H9 (cell line): ENCODE measurements around the gene SLC25A22. TPM values are rescaled to one million over a fixed set of nuclear protein-coding genes. Genes with fewer than 3 reads are reported as not detected.

Experiments
- DNase-seq: peaks from one replicate; pipeline ENCODE4 v3.0.0-alpha.2; 2017
- H2AFZ ChIP-seq: one replicate; pipeline ENCODE4 v1.6.1; 2013; ENCODE audit warnings: mild to moderate bottlenecking, low read length, control low read depth, moderate library complexity
- H2AK5ac ChIP-seq: 2 replicates; pipeline ENCODE4 v1.6.1; 2013; ENCODE audit warnings: low read length, control low read depth, mixed read lengths; ENCODE audit not compliant: insufficient read length
- H2BK120ac ChIP-seq: one replicate; pipeline ENCODE4 v1.6.1; 2013; ENCODE audit warnings: low read depth, mild to moderate bottlenecking, low read length, control low read depth, inconsistent platforms; ENCODE audit not compliant: poor library complexity, severe bottlenecking
- H2BK12ac ChIP-seq: 2 replicates; pipeline ENCODE4 v1.6.1; 2013; ENCODE audit warnings: low read length, control low read depth, mixed read lengths, low read depth; ENCODE audit not compliant: insufficient read length
- H2BK15ac ChIP-seq: 2 replicates; pipeline ENCODE4 v1.6.1; 2013; ENCODE audit warnings: low read depth, low read length, control low read depth
- H2BK20ac ChIP-seq: one replicate; pipeline ENCODE4 v1.6.1; 2013; ENCODE audit warnings: low read depth, mild to moderate bottlenecking, low read length, control low read depth, inconsistent platforms; ENCODE audit not compliant: poor library complexity, severe bottlenecking
- H2BK5ac ChIP-seq: 2 replicates; pipeline ENCODE4 v1.6.1; 2013; ENCODE audit warnings: low read length, control low read depth, mixed read lengths; ENCODE audit not compliant: insufficient read length
- H3K14ac ChIP-seq: 2 replicates; pipeline ENCODE4 v1.6.1; 2013; ENCODE audit warnings: low read length, control low read depth; ENCODE audit not compliant: insufficient read depth
- H3K18ac ChIP-seq: 2 replicates; pipeline ENCODE4 v1.6.1; 2013; ENCODE audit warnings: low read depth, mild to moderate bottlenecking, mixed read lengths, low read length, control low read depth; ENCODE audit not compliant: insufficient read length
- H3K23ac ChIP-seq: 2 replicates; pipeline ENCODE4 v1.6.1; 2013; ENCODE audit warnings: low read length, control low read depth, mixed read lengths, low read depth; ENCODE audit not compliant: insufficient read length
- H3K23me2 ChIP-seq: 2 replicates; pipeline ENCODE4 v1.6.1; 2013; ENCODE audit warnings: low read depth, mild to moderate bottlenecking, mixed read lengths, low read length, control low read depth; ENCODE audit not compliant: insufficient read length, poor library complexity, severe bottlenecking
- H3K27ac ChIP-seq: 2 replicates; pipeline ENCODE4 v1.5.1; 2013; ENCODE audit warnings: low read length, control low read depth, mixed read lengths, low read depth; ENCODE audit not compliant: insufficient read length
- H3K27me3 ChIP-seq: 2 replicates; pipeline ENCODE4 v1.6.1; 2013; ENCODE audit warnings: low read length, control low read depth, inconsistent platforms; ENCODE audit not compliant: insufficient read depth
- H3K4ac ChIP-seq: 2 replicates; pipeline ENCODE4 v1.6.1; 2013; ENCODE audit warnings: low read depth, mild to moderate bottlenecking, control low read depth, inconsistent platforms, low read length, moderate library complexity
- H3K4me1 ChIP-seq: 2 replicates; pipeline ENCODE4 v1.6.1; 2013; ENCODE audit warnings: low read length, control low read depth, inconsistent platforms; ENCODE audit not compliant: insufficient read depth
- H3K4me2 ChIP-seq: 2 replicates; pipeline ENCODE4 v1.6.1; 2013; ENCODE audit warnings: low read length, control low read depth, mixed read lengths; ENCODE audit not compliant: insufficient read length, insufficient read depth
- H3K56ac ChIP-seq: 2 replicates; pipeline ENCODE4 v1.6.1; 2013; ENCODE audit warnings: low read depth, mild to moderate bottlenecking, mixed read lengths, low read length, control low read depth; ENCODE audit not compliant: insufficient read length
- H3K79me1 ChIP-seq: 2 replicates; pipeline ENCODE4 v1.6.1; 2013; ENCODE audit warnings: low read depth, mild to moderate bottlenecking, moderate library complexity, low read length, control low read depth, inconsistent platforms; ENCODE audit not compliant: insufficient read depth, poor library complexity, severe bottlenecking
- H3K79me2 ChIP-seq: 2 replicates; pipeline ENCODE4 v1.6.1; 2013; ENCODE audit warnings: low read length, control low read depth, inconsistent platforms; ENCODE audit not compliant: insufficient read depth
- H3K9ac ChIP-seq: 2 replicates; pipeline ENCODE4 v1.6.1; 2013; ENCODE audit warnings: low read length, control low read depth, mixed read lengths; ENCODE audit not compliant: insufficient read length; ENCODE audit errors: extremely low read depth
- H3K9me3 ChIP-seq: one replicate; pipeline ENCODE4 v1.6.1; 2013; ENCODE audit warnings: low read depth, low read length, inconsistent platforms; ENCODE audit not compliant: control insufficient read depth
- H3T11ph ChIP-seq: one replicate; pipeline ENCODE4 v1.6.1; 2013; ENCODE audit warnings: mild to moderate bottlenecking, low read length, control low read depth, inconsistent platforms
- H4K20me1 ChIP-seq: one replicate; pipeline ENCODE4 v1.6.1; 2013; ENCODE audit not compliant: control insufficient read depth, insufficient read length, insufficient read depth
- H4K5ac ChIP-seq: 2 replicates; pipeline ENCODE4 v1.6.1; 2013; ENCODE audit warnings: low read depth, mild to moderate bottlenecking, mixed read lengths, low read length, control low read depth; ENCODE audit not compliant: insufficient read length
- H4K8ac ChIP-seq: replicated peaks from 2 replicates; pipeline ENCODE4 v1.6.1; 2013; ENCODE audit warnings: low read length, control low read depth, mixed read lengths, low read depth; ENCODE audit not compliant: insufficient read length
- H4K91ac ChIP-seq: 2 replicates; pipeline ENCODE4 v1.6.1; 2013; ENCODE audit warnings: low read depth, mild to moderate bottlenecking, moderate library complexity, mixed read lengths, low read length, control low read depth; ENCODE audit not compliant: insufficient read length
- H3K27ac Mint-ChIP-seq, 3 experiments: 2 replicates in 2 of 3; 3 replicates in 1 of 3; pipeline ENCODE4 v1.8.0; 2020 to 2021; ENCODE audit warnings: mixed read lengths in 3 of 3, mild to moderate bottlenecking in 1 of 3, moderate library complexity in 1 of 3
- H3K27me3 Mint-ChIP-seq: 2 replicates; pipeline ENCODE4 v1.8.0; 2021; ENCODE audit warnings: low read depth, mild to moderate bottlenecking, moderate library complexity, mixed read lengths
- H3K36me3 Mint-ChIP-seq, 3 experiments: 2 replicates in 2 of 3; 3 replicates in 1 of 3; pipeline ENCODE4 v1.8.0; 2020 to 2021; ENCODE audit warnings: low read depth in 3 of 3, mixed read lengths in 3 of 3; ENCODE audit not compliant: insufficient read depth in 1 of 3
- H3K4me1 Mint-ChIP-seq, 2 experiments: 2 replicates each; pipeline ENCODE4 v1.8.0; 2020; ENCODE audit warnings: mixed read lengths in 2 of 2
- H3K4me3 Mint-ChIP-seq, 2 experiments: 2 replicates in 1 of 2; 3 replicates in 1 of 2; pipeline ENCODE4 v1.8.0; 2020 to 2021; ENCODE audit warnings: mild to moderate bottlenecking in 2 of 2, mixed read lengths in 2 of 2, moderate library complexity in 1 of 2
- H3K9me3 Mint-ChIP-seq, 2 experiments: 2 replicates in 1 of 2; 3 replicates in 1 of 2; pipeline ENCODE4 v1.8.0; 2020; ENCODE audit warnings: mild to moderate bottlenecking in 2 of 2, mixed read lengths in 2 of 2, moderate library complexity in 1 of 2
- CTCF ChIP-seq: fragments of 200-600 bp; sonication (generic); conservative IDR thresholded peaks from 3 replicates; pipeline ENCODE4 v1.8.0; 2021; ENCODE audit warnings: antibody characterized with exemption, mild to moderate bottlenecking
- WGBS: extraction: QIAGEN DNeasy Blood & Tissue Kit; methylation state at CpG from one replicate; pipeline ENCODE4 v1.1.7; 2013; ENCODE audit warnings: missing lambda C conversion rate, low lambda C conversion rate, mixed read lengths; ENCODE audit not compliant: insufficient read length; ENCODE audit errors: extremely low coverage; 5-methylcytosine and 5-hydroxymethylcytosine counted together
- total RNA-seq: library from RNA; stranded (reverse); gene quantifications from 2 replicates; pipeline ENCODE4 v1.2.1, GENCODE V29; 2021

The SLC25A22 gene
- total RNA-seq, 1 experiment from 2014 or later = 51.9 TPM

- H3K23ac ChIP-seq = no peak overlapping the region
Observed at GRCh38 chr11:813456-814096, 15.5 kb upstream of the SLC25A22 start.

More at GRCh38 chr11:813456-814096, 15.5 kb upstream of the SLC25A22 start:
- H3K23me2 ChIP-seq = peaks cover 12% of the 10 kb centered on the region
- H3K4ac ChIP-seq = no peak overlapping the region
- H2AFZ ChIP-seq = no peak overlapping the region
- no peak overlapping the region for H4K91ac ChIP-seq
- H3T11ph ChIP-seq = no peak overlapping the region
- no peak overlapping the region for H4K8ac ChIP-seq
- Mint-ChIP-seq H3K27ac (peak overlapping the region in 2 of 3 experiments; percentile 13 to 91; a peak in 3 of 7 replicates), H3K4me1 (peaks cover 15 to 37% of the 10 kb centered on the region in 2 experiments), H3K4me3 (no peak overlapping the region), H3K9me3 (no peaks in the 10 kb centered on the region), H3K36me3 (peaks cover 29 to 40% (median 30%) of the 10 kb centered on the region in 3 experiments), H3K27me3 (peaks cover 1% of the 10 kb centered on the region; the same call in 1 of the 2 replicates)
- H3K4me2 ChIP-seq = no peak overlapping the region
- no peak overlapping the region for H2BK20ac ChIP-seq
- H2BK5ac ChIP-seq = no peak overlapping the region
- no peak overlapping the region for H3K27ac ChIP-seq
- no peak overlapping the region for H2BK120ac ChIP-seq
- no peak overlapping the region for H3K9ac ChIP-seq
- H3K79me1 ChIP-seq = peaks cover 9% of the 10 kb centered on the region
- no peak overlapping the region for H3K18ac ChIP-seq
- no peak overlapping the region for H4K5ac ChIP-seq
- H3K14ac ChIP-seq = no peak overlapping the region
- H3K4me1 ChIP-seq = no peaks in the 10 kb centered on the region
- no peak overlapping the region for H2BK12ac ChIP-seq
- no peak overlapping the region for H2AK5ac ChIP-seq
- DNase-seq = no peak
- no peaks in the 10 kb centered on the region for H3K9me3 ChIP-seq
- no peaks in the 10 kb centered on the region for H3K27me3 ChIP-seq
- H4K20me1 ChIP-seq = no peaks in the 10 kb centered on the region
- H2BK15ac ChIP-seq = no peak overlapping the region
- no CpG with 5 or more reads among the region's 9 CpGs for WGBS
- H3K79me2 ChIP-seq = peaks cover 10% of the 10 kb centered on the region; the same call in 1 of the 2 replicates
- no peak overlapping the region for H3K56ac ChIP-seq
- no peak for TF ChIP-seq CTCF
